GM18520 (cell line): ENCODE results near the gene AKIRIN2.
A peak's percentile ranks its signal among the peaks of the same experiment; 100 is the strongest.

Experiments used
- ATAC-seq: cut with Tn5 transposase; IDR thresholded peaks from one replicate; pipeline ENCODE4 v1.9.1; 2021; ENCODE audit not compliant: unreplicated experiment

AKIRIN2 gene

GRCh38 chr6:87701676-87702588 lies at the start of gene AKIRIN2:
TSS of gene AKIRIN2 (minus strand) at chr6:87702233. CDS start at chr6:87701684, 549 bp downstream.
- peak; percentile 40 for ATAC-seq

GRCh38 chr6:87747646-87748045 lies 45.6 kb upstream of the AKIRIN2 start:
- ATAC-seq, result no peak

GRCh38 chr6:87745966-87746721 lies 44.1 kb upstream of the AKIRIN2 start:
- no peak for ATAC-seq

GRCh38 chr6:87743454-87743853 lies 41.4 kb upstream of the AKIRIN2 start:
- ATAC-seq, result no peak

- peak; percentile 31 for ATAC-seq
These were observed 40.1 kb upstream of the AKIRIN2 start for GRCh38 chr6:87742106-87742505.

- no peak for ATAC-seq
These were observed 39.1 kb upstream of the AKIRIN2 start for GRCh38 chr6:87741001-87741650.

- ATAC-seq, result no peak
These were observed 36.7 kb upstream of the AKIRIN2 start for GRCh38 chr6:87738744-87739143.

- peak; percentile 34 for ATAC-seq
These were observed 36.0 kb upstream of the AKIRIN2 start for GRCh38 chr6:87738000-87738399.

- no peak for ATAC-seq
These were observed 34.9 kb upstream of the AKIRIN2 start for GRCh38 chr6:87736809-87737540.

GRCh38 chr6:87731818-87732661 lies 30.0 kb upstream of the AKIRIN2 start:
- no peak for ATAC-seq

- no peak for ATAC-seq
These were observed 29.0 kb upstream of the AKIRIN2 start for GRCh38 chr6:87731080-87731479.

- ATAC-seq, result no peak
These were observed 28.1 kb upstream of the AKIRIN2 start for GRCh38 chr6:87729965-87730719.

GRCh38 chr6:87728706-87729105 lies 26.7 kb upstream of the AKIRIN2 start:
- no peak for ATAC-seq

GRCh38 chr6:87724983-87725811 lies 23.2 kb upstream of the AKIRIN2 start:
- peak; percentile 66 for ATAC-seq

- ATAC-seq, result peak; percentile 50
These were observed 21.4 kb upstream of the AKIRIN2 start for GRCh38 chr6:87723170-87724078.

- no peak for ATAC-seq
These were observed 20.6 kb upstream of the AKIRIN2 start for GRCh38 chr6:87722540-87723169.

- no peak for ATAC-seq
These were observed 19.3 kb upstream of the AKIRIN2 start for GRCh38 chr6:87721311-87721710.
